ENCODE data around the gene HEXIM2. TPM values are rescaled to one million over a fixed set of nuclear protein-coding genes. Genes with fewer than 3 reads are reported as not detected.

Gene HEXIM2
- total and polyA plus RNA-seq, 2 of the 13 experiments (the other 11 are each of a cell fraction or from before 2014, with no cell fraction given), result 27.1 to 32.4 TPM

DNA sequence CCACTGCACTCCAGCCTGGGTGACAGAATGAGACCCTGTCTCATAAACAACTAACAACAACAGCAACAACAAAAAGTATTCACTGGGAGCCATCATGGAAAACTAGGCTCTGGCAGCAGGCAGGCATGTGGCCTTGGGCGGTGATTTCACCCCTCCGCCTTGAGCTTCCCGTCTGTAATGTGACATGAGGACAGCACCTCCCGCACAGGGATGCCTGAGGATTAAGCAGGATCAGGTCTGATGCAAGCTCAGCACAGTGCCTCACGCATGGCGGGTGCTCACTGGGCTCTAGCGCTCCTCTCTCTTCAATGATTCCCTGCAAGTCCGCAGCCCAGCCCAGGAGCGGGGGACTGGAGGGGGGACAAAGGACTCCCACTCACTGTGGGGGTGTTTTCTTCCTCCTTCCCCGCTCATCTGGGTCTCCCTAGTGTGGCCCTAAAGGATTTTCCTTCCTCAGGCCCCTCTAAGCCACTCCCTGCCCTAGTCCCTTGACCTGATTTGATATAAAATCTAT lies 32.2 kb upstream of the HEXIM2 start (continued):
- TF ChIP-seq ERF (CRISPR knock-in tag; IDR thresholded peaks at IDR 0.05) (peak; percentile 30; the same call in 1 of the 2 replicates), ZNF776 (CRISPR knock-in tag; IDR thresholded peaks at IDR 0.05) (peak; percentile 19; the same call in 1 of the 2 replicates), BCL6 (CRISPR knock-in tag; IDR thresholded peaks at IDR 0.05) (peak; percentile 43; the same call in 1 of the 2 replicates), ETV5 (CRISPR knock-in tag; IDR thresholded peaks at IDR 0.05; ENCODE audit: borderline replicate concordance) (peak; percentile 54), EEA1 (CRISPR knock-in tag; IDR thresholded peaks at IDR 0.05; ENCODE audit: borderline replicate concordance) (peak; percentile 38; the same call in 1 of the 2 replicates), POLR2G (IDR thresholded peaks at IDR 0.05; ENCODE audit: low read depth, low read length) (peak; percentile 45; the same call in 1 of the 2 replicates), ZFP36L1 (CRISPR knock-in tag; IDR thresholded peaks at IDR 0.05) (no peak), MAFK (conservative IDR thresholded peaks at IDR 0.05 in 1 of 2, IDR thresholded peaks at IDR 0.05 in 1 of 2; ENCODE audit: low read length in 2 of 2) (peak; percentile 53 to 56; a peak in 3 of 4 replicates), ZNF841 (CRISPR knock-in tag; IDR thresholded peaks at IDR 0.05; ENCODE audit: borderline replicate concordance) (no peak), SIN3A (IDR thresholded peaks at IDR 0.05; ENCODE audit: borderline replicate concordance, low read depth, low read length) (no peak), TGIF2 (CRISPR knock-in tag; IDR thresholded peaks at IDR 0.05) (peak; percentile 55; the same call in 1 of the 2 replicates), CBX5 (CRISPR knock-in tag; IDR thresholded peaks at IDR 0.05; ENCODE audit: borderline replicate concordance) (no peak; the same call in 1 of the 2 replicates), ZNF501 (CRISPR knock-in tag; IDR thresholded peaks at IDR 0.05) (no peak; the same call in 1 of the 2 replicates), THAP11 (CRISPR knock-in tag; IDR thresholded peaks at IDR 0.05) (peak; percentile 66), RFXANK (CRISPR knock-in tag; IDR thresholded peaks at IDR 0.05) (no peak), NCOA2 (CRISPR knock-in tag; IDR thresholded peaks at IDR 0.05) (peak; percentile 80), ZMYM4 (CRISPR knock-in tag; IDR thresholded peaks at IDR 0.05) (no peak)
- TF ChIP-seq, protein P1, sequence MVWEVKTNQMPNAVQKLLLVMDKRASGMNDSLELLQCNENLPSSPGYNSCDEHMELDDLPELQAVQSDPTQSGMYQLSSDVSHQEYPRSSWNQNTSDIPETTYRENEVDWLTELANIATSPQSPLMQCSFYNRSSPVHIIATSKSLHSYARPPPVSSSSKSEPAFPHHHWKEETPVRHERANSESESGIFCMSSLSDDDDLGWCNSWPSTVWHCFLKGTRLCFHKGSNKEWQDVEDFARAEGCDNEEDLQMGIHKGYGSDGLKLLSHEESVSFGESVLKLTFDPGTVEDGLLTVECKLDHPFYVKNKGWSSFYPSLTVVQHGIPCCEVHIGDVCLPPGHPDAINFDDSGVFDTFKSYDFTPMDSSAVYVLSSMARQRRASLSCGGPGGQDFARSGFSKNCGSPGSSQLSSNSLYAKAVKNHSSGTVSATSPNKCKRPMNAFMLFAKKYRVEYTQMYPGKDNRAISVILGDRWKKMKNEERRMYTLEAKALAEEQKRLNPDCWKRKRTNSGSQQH (CRISPR knock-in tag; IDR thresholded peaks at IDR 0.05; ENCODE audit: low read depth), result 0 out of 2 replicates have a peak, but pooled peaks have one; percentile 38
- TF ChIP-seq, protein P2, sequence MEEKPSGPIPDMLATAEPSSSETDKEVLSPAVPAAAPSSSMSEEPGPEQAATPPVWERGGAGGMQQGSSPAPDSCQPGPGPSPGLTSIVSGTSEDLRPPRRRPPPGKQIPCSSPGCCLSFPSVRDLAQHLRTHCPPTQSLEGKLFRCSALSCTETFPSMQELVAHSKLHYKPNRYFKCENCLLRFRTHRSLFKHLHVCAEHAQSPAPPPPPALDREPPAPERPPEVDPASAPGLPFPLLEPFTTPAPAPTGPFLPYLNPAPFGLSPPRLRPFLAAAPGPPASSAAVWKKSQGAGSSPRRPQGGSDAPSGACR (CRISPR knock-in tag; IDR thresholded peaks at IDR 0.05), result no peak
- TF ChIP-seq, protein P3, sequence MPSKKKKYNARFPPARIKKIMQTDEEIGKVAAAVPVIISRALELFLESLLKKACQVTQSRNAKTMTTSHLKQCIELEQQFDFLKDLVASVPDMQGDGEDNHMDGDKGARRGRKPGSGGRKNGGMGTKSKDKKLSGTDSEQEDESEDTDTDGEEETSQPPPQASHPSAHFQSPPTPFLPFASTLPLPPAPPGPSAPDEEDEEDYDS (CRISPR knock-in tag; IDR thresholded peaks at IDR 0.05), result no peak; the same call in 1 of the 2 replicates
- TF ChIP-seq, protein P4, sequence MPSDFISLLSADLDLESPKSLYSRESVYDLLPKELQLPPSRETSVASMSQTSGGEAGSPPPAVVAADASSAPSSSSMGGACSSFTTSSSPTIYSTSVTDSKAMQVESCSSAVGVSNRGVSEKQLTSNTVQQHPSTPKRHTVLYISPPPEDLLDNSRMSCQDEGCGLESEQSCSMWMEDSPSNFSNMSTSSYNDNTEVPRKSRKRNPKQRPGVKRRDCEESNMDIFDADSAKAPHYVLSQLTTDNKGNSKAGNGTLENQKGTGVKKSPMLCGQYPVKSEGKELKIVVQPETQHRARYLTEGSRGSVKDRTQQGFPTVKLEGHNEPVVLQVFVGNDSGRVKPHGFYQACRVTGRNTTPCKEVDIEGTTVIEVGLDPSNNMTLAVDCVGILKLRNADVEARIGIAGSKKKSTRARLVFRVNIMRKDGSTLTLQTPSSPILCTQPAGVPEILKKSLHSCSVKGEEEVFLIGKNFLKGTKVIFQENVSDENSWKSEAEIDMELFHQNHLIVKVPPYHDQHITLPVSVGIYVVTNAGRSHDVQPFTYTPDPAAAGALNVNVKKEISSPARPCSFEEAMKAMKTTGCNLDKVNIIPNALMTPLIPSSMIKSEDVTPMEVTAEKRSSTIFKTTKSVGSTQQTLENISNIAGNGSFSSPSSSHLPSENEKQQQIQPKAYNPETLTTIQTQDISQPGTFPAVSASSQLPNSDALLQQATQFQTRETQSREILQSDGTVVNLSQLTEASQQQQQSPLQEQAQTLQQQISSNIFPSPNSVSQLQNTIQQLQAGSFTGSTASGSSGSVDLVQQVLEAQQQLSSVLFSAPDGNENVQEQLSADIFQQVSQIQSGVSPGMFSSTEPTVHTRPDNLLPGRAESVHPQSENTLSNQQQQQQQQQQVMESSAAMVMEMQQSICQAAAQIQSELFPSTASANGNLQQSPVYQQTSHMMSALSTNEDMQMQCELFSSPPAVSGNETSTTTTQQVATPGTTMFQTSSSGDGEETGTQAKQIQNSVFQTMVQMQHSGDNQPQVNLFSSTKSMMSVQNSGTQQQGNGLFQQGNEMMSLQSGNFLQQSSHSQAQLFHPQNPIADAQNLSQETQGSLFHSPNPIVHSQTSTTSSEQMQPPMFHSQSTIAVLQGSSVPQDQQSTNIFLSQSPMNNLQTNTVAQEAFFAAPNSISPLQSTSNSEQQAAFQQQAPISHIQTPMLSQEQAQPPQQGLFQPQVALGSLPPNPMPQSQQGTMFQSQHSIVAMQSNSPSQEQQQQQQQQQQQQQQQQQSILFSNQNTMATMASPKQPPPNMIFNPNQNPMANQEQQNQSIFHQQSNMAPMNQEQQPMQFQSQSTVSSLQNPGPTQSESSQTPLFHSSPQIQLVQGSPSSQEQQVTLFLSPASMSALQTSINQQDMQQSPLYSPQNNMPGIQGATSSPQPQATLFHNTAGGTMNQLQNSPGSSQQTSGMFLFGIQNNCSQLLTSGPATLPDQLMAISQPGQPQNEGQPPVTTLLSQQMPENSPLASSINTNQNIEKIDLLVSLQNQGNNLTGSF (CRISPR knock-in tag; IDR thresholded peaks at IDR 0.05), result no peak
- TF ChIP-seq, protein P5, sequence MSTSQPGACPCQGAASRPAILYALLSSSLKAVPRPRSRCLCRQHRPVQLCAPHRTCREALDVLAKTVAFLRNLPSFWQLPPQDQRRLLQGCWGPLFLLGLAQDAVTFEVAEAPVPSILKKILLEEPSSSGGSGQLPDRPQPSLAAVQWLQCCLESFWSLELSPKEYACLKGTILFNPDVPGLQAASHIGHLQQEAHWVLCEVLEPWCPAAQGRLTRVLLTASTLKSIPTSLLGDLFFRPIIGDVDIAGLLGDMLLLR (CRISPR knock-in tag; IDR thresholded peaks at IDR 0.05), result peak; percentile 29; the same call in 1 of the 2 replicates
